Measurements from ENCODE around the gene TNPO3.

Gene TNPO3

GRCh38 chr7:128906766-128907559 is 147.9 kb downstream of the TNPO3 start:
- no peak for DNase-seq (ENCODE audit: low read depth in 3 of 3)

GRCh38 chr7:128906001-128906765 is 148.7 kb downstream of the TNPO3 start:
- no peak for DNase-seq (ENCODE audit: low read depth in 3 of 3)

- no peak for DNase-seq (ENCODE audit: low read depth in 3 of 3)
Observed at GRCh38 chr7:128904381-128905197, 150.3 kb downstream of the TNPO3 start.
